Loucy (cell line): ENCODE data around the gene KIF13A.

ENCODE experiments used
- EZH2phosphoT487 ChIP-seq: fragments of 200-600 bp; IDR thresholded peaks from 2 replicates; pipeline ENCODE4 v1.6.1; 2018; ENCODE audit warnings: antibody characterized with exemption, mild to moderate bottlenecking, moderate library complexity, borderline replicate concordance
- TF ChIP-seq, protein P1 (sequence below): fragments of 200-600 bp; sonication (generic); conservative IDR thresholded peaks from 2 replicates; pipeline ENCODE4 v1.5.1; 2014; ENCODE audit warnings: mild to moderate bottlenecking, antibody characterized with exemption, low read length

DNA sequence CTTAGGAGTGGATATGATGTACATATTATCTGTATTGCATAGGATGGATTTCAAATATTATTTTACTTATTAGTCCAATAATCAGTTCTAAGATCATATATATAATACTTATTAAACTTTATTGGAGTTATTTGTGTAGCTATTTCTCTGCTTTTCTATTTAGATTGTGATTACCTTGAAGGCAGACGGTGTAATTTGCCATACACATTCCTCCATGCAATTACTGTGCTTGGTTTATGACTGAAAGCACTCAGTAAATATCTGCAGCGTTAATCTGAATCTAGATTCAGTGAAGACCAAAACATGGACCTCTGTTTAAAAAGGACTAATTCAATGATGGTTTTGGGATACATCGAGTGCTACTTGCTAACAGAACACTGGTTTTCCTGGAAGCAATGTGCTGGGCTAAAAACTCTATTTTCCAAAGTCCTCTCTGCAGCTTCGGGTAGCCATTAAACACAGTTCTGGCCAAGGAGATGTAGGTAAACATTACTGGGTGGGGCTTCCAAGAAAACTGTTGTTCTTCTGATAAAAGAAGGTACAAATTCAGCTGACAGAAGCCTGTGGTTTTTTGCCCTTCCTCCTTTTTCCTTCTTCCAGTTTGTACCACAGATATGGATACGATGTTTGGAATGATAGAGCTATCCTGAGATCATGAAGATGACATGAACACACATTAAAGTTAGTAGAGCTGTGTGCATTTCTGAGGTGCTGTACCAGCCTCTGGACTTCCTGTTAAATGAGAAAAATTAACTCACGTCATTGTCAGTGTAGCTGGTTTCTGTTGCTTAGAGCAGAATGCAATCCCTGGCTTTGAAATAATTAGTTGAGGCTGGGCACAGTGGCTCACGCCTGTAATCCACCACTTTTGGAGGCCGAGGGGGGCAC lies 144.3 kb downstream of the KIF13A start:
- TF ChIP-seq, protein P1, sequence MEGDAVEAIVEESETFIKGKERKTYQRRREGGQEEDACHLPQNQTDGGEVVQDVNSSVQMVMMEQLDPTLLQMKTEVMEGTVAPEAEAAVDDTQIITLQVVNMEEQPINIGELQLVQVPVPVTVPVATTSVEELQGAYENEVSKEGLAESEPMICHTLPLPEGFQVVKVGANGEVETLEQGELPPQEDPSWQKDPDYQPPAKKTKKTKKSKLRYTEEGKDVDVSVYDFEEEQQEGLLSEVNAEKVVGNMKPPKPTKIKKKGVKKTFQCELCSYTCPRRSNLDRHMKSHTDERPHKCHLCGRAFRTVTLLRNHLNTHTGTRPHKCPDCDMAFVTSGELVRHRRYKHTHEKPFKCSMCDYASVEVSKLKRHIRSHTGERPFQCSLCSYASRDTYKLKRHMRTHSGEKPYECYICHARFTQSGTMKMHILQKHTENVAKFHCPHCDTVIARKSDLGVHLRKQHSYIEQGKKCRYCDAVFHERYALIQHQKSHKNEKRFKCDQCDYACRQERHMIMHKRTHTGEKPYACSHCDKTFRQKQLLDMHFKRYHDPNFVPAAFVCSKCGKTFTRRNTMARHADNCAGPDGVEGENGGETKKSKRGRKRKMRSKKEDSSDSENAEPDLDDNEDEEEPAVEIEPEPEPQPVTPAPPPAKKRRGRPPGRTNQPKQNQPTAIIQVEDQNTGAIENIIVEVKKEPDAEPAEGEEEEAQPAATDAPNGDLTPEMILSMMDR, result no peak
- TF ChIP-seq EZH2phosphoT487, result no peak
